HG03280 (cell line): ENCODE data around the gene CABP2.

ENCODE experiments used
- ATAC-seq: cut with Tn5 transposase; IDR thresholded peaks from one replicate; pipeline ENCODE4 v1.9.1; 2021; ENCODE audit warnings: mild to moderate bottlenecking, moderate library complexity; ENCODE audit not compliant: unreplicated experiment

Gene CABP2

GRCh38 chr11:67508486-67509121 lies 14.6 kb downstream of the CABP2 start:
- peak; percentile 39 for ATAC-seq

GRCh38 chr11:67507864-67508485 lies 15.3 kb downstream of the CABP2 start, which contains the start of gene CDK2AP2:
TSS of gene CDK2AP2 (minus strand) at chr11:67508162. CDS start at chr11:67508082, 80 bp downstream.
- ATAC-seq, result peak; percentile 72

- ATAC-seq, result no peak
Observed at GRCh38 chr11:67507242-67507863, 15.9 kb downstream of the CABP2 start.

- no peak for ATAC-seq
Observed at GRCh38 chr11:67506426-67507051, 16.7 kb downstream of the CABP2 start.

- ATAC-seq, result peak; percentile 24
Observed at GRCh38 chr11:67505605-67506396, 17.4 kb downstream of the CABP2 start.

GRCh38 chr11:67504950-67505581 lies 18.2 kb downstream of the CABP2 start, which contains the start of gene PITPNM1:
TSS of gene PITPNM1 (minus strand) at chr11:67505363. CDS start at chr11:67504180, 1,183 bp downstream.
- no peak for ATAC-seq

GRCh38 chr11:67504005-67504949 lies 19.0 kb downstream of the CABP2 start:
- no peak for ATAC-seq

- no peak for ATAC-seq
Observed at GRCh38 chr11:67503119-67504004, 19.9 kb downstream of the CABP2 start.

GRCh38 chr11:67502328-67502979 lies 20.8 kb downstream of the CABP2 start:
- no peak for ATAC-seq

- ATAC-seq, result no peak
Observed at GRCh38 chr11:67501854-67502253, 21.4 kb downstream of the CABP2 start.

GRCh38 chr11:67500831-67501715 lies 22.2 kb downstream of the CABP2 start:
- ATAC-seq, result no peak

GRCh38 chr11:67500484-67500821 lies 22.8 kb downstream of the CABP2 start:
- ATAC-seq, result no peak

- ATAC-seq, result no peak
Observed at GRCh38 chr11:67499808-67500483, 23.3 kb downstream of the CABP2 start.

GRCh38 chr11:67498544-67498972 lies 24.7 kb downstream of the CABP2 start:
- no peak for ATAC-seq

GRCh38 chr11:67497656-67498291 lies 25.5 kb downstream of the CABP2 start:
- no peak for ATAC-seq

- no peak for ATAC-seq
Observed at GRCh38 chr11:67496113-67496512, 27.1 kb downstream of the CABP2 start.
